ENCODE results near the gene LMBR1. TPM values are rescaled to one million over a fixed set of nuclear protein-coding genes. Genes with fewer than 3 reads are reported as not detected.
"Not testable (repeated sequence)": the region's sequence is repeated elsewhere in the genome, so short reads cannot be mapped to it uniquely, and the experiment has no call there.

LMBR1 gene
- polyA plus RNA-seq, 3 donors from 2014 or later: 20.2 to 34.3 (median 23.3) TPM

- Mint-ChIP-seq H3K9me3 (peaks cover 17 to 54% (median 32%) of the 10 kb centered on the region in 6 donors), H3K36me3 (peaks cover 53 to 60% (median 59%) of the 10 kb centered on the region in 3 donors)
- H3K4me3 Mint-ChIP-seq; DNase-seq; H3K4me1 Mint-ChIP-seq; H3K27ac Mint-ChIP-seq; H3K27me3 Mint-ChIP-seq (ENCODE audit: low read depth in 3 of 3): not testable (repeated sequence)
Observed at GRCh38 chr7:156697283-156697682, 195.7 kb downstream of the LMBR1 start.

DNA sequence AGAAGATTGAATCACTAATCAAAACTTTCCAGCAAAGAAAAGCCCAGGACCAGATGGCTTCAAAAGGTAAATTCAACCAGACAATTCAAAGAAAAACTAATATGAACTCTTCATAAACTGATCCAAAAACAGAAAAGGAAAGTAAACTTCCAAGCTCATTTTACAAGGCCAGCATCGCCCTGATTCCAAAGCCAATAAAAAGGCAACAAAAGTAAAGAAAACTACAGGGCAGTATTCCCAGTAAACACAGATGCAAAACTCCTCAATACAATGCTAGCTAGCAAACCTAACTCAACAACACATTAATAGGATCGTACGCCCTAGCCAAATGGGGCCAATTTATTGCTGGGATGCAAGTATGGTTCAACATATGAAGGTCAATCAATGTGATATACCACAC is 199.4 kb downstream of the LMBR1 start:
- H3K36me3 Mint-ChIP-seq: peaks cover 38 to 43% (median 38%) of the 10 kb centered on the region in 3 donors
- H3K4me3 Mint-ChIP-seq: no peak overlapping the region
- peaks cover 0 to 3% (median 1%) of the 10 kb centered on the region in 3 donors for H3K27me3 Mint-ChIP-seq (ENCODE audit: low read depth in 3 of 3)
- peaks cover 13 to 42% (median 28%) of the 10 kb centered on the region in 6 donors for H3K9me3 Mint-ChIP-seq
- H3K4me1 Mint-ChIP-seq: no peaks in the 10 kb centered on the region
- peak overlapping the region in 1 of 6 donors; percentile 19 for H3K27ac Mint-ChIP-seq
- DNase-seq: no peak

- Mint-ChIP-seq H3K4me1 (no peaks in the 10 kb centered on the region), H3K9me3 (peaks cover 13 to 38% (median 22%) of the 10 kb centered on the region in 6 donors), H3K27ac (no peak overlapping the region), H3K4me3 (no peak overlapping the region), H3K27me3 (ENCODE audit: low read depth in 3 of 3) (peaks cover 0 to 3% (median 0%) of the 10 kb centered on the region in 3 donors), H3K36me3 (peaks cover 35 to 42% (median 36%) of the 10 kb centered on the region in 3 donors)
- DNase-seq: no peak
Observed at GRCh38 chr7:156692849-156693248, 200.1 kb downstream of the LMBR1 start.

DNA sequence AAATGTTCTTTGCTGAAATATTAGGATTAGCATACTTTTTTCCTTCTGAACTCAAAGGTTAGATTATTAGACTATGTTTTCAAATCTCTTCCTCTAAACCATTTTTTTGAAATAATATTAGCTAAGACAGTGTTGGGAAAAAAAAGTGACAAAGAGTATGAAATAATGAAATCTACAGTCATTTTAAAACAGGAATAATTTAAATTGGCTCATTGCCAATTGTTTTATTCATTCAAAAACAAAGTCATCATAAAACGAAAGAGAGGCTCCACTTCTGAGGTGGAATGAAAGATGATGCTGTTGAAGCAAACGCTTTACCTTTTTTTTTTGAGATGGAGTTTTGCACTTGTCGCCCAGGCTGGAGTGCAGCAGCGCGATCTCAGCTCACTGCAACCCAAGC is 201.2 kb downstream of the LMBR1 start:
- DNase-seq: no peak
- Mint-ChIP-seq H3K9me3 (peaks cover 7 to 27% (median 12%) of the 10 kb centered on the region in 6 donors), H3K4me1 (no peaks in the 10 kb centered on the region), H3K27me3 (ENCODE audit: low read depth in 3 of 3) (peaks cover 0 to 3% (median 0%) of the 10 kb centered on the region in 3 donors), H3K27ac (no peak overlapping the region), H3K36me3 (peaks cover 27 to 32% (median 30%) of the 10 kb centered on the region in 3 donors), H3K4me3 (no peak overlapping the region)

DNA sequence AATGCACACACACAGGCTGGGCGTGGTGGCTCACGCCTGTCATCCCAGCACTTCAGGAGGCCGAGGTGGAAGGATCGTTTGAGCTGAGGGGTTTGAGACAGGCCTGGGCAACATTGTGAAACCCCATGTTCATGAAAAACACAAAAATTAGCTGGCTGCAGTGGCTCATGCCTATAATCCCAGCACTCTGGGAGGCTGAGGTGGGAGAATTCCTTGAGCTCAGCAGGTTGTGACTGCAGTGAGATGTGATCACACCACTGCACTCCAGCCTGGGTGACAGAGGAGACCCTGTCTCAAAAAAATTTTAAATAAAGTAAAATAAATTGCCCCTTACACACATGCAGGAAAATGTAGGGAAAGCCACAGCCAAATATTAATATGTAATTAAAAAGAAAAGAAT is 208.3 kb downstream of the LMBR1 start:
- peaks cover 0 to 26% (median 5%) of the 10 kb centered on the region in 3 donors for H3K36me3 Mint-ChIP-seq
- peaks cover 0 to 2% (median 0%) of the 10 kb centered on the region in 3 donors for H3K27me3 Mint-ChIP-seq (ENCODE audit: low read depth in 3 of 3)
- DNase-seq: no peak
- no peaks in the 10 kb centered on the region for H3K9me3 Mint-ChIP-seq
- no peaks in the 10 kb centered on the region for H3K4me1 Mint-ChIP-seq
- no peak overlapping the region for H3K4me3 Mint-ChIP-seq
- no peak overlapping the region for H3K27ac Mint-ChIP-seq

- H3K36me3 Mint-ChIP-seq: peaks cover 0 to 29% (median 5%) of the 10 kb centered on the region in 3 donors
- no peak overlapping the region for H3K27ac Mint-ChIP-seq
Observed at GRCh38 chr7:156684251-156684650, 208.7 kb downstream of the LMBR1 start.

DNA sequence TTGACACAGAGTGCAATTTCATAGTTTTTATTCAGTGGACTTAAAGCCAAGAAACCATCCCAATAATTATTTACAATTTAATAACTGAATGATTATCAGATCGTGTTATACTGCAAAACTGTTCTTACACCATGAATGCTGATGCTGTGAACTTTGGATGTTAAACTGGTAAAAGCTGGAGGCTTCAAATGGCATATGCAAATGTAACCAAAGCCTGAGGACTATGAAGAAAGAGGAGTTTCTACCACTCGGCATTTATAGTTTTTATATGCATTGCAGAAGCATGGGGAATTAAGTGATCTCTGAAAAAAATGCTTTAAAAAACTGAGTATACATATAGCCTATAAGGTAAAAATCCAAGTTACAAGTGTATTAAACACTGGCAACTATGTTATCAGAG is 210.1 kb downstream of the LMBR1 start:
- H3K4me1 Mint-ChIP-seq: no peaks in the 10 kb centered on the region
- H3K27ac Mint-ChIP-seq: no peak overlapping the region
- no peak for DNase-seq
- H3K4me3 Mint-ChIP-seq: no peak overlapping the region
- peaks cover 2 to 37% (median 5%) of the 10 kb centered on the region in 3 donors for H3K36me3 Mint-ChIP-seq
- H3K9me3 Mint-ChIP-seq: no peaks in the 10 kb centered on the region
- peaks cover 0 to 2% (median 0%) of the 10 kb centered on the region in 3 donors for H3K27me3 Mint-ChIP-seq (ENCODE audit: low read depth in 3 of 3)

More at GRCh38 chr7:156684251-156684650, 208.7 kb downstream of the LMBR1 start:
- Mint-ChIP-seq H3K4me3 (no peak overlapping the region), H3K9me3 (no peaks in the 10 kb centered on the region), H3K4me1 (no peaks in the 10 kb centered on the region), H3K27me3 (ENCODE audit: low read depth in 3 of 3) (peaks cover 0 to 2% (median 0%) of the 10 kb centered on the region in 3 donors)
- DNase-seq: no peak

GRCh38 chr7:156680281-156680680 is 212.7 kb downstream of the LMBR1 start:
- Mint-ChIP-seq H3K36me3 (peaks cover 11 to 51% (median 15%) of the 10 kb centered on the region in 3 donors), H3K27me3 (ENCODE audit: low read depth in 3 of 3) (peaks cover 0 to 2% (median 0%) of the 10 kb centered on the region in 3 donors), H3K4me1 (no peaks in the 10 kb centered on the region), H3K9me3 (no peaks in the 10 kb centered on the region), H3K4me3 (no peak overlapping the region), H3K27ac (peak overlapping the region in 1 of 6 donors; percentile 50)
- no peak for DNase-seq

DNA sequence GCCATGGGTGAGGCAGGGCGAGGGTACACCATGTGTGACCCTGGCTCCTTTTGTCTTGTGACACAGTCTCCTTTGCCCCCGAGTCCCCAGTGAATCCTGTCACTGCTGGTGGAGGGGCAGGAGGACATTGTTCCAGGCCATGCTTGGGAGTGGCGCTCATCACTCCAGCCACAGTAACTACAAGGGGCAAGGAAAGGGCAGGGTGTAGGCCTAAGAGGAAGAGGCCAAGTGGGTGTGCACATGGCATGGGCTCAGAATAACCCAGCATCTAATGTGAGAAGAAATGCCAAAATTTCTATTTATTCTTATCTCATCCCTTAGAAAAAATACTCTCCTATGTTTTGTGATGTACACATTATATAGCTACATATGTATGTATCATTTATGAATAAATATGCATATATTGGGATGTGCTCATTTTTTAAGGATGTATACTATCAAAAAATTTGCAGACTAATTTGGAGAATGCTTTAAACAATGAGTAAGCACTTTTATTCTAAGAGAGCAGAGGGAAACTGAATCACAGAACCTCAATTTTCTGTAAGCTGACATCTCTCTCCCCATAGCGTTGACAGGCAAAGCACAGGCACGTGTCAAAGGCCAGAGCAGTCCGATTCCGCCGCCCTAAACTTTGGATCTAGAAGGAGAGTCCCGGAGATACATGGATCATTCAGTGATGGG is 215.5 kb downstream of the LMBR1 start:
- Mint-ChIP-seq H3K4me3 (no peak overlapping the region), H3K27ac (no peak overlapping the region), H3K27me3 (ENCODE audit: low read depth in 3 of 3) (peaks cover 0 to 2% (median 0%) of the 10 kb centered on the region in 3 donors), H3K4me1 (no peaks in the 10 kb centered on the region), H3K36me3 (peaks cover 10 to 49% (median 15%) of the 10 kb centered on the region in 3 donors), H3K9me3 (no peaks in the 10 kb centered on the region)
- DNase-seq: no peak

GRCh38 chr7:156676263-156676662 is 216.7 kb downstream of the LMBR1 start:
- H3K36me3 Mint-ChIP-seq: peaks cover 10 to 45% (median 15%) of the 10 kb centered on the region in 3 donors
- no peak for DNase-seq
- H3K9me3 Mint-ChIP-seq: no peaks in the 10 kb centered on the region
- H3K27me3 Mint-ChIP-seq (ENCODE audit: low read depth in 3 of 3): peaks cover 0 to 2% (median 0%) of the 10 kb centered on the region in 3 donors
- H3K27ac Mint-ChIP-seq: no peak overlapping the region
- H3K4me1 Mint-ChIP-seq: no peaks in the 10 kb centered on the region
- no peak overlapping the region for H3K4me3 Mint-ChIP-seq

- Mint-ChIP-seq H3K9me3 (no peaks in the 10 kb centered on the region), H3K4me1 (no peaks in the 10 kb centered on the region), H3K27me3 (ENCODE audit: low read depth in 3 of 3) (peaks cover 0 to 2% (median 0%) of the 10 kb centered on the region in 3 donors), H3K36me3 (peaks cover 10 to 45% (median 19%) of the 10 kb centered on the region in 3 donors), H3K27ac (no peak overlapping the region), H3K4me3 (no peak overlapping the region)
- no peak for DNase-seq
Observed at GRCh38 chr7:156675721-156676120, 217.3 kb downstream of the LMBR1 start.

DNA sequence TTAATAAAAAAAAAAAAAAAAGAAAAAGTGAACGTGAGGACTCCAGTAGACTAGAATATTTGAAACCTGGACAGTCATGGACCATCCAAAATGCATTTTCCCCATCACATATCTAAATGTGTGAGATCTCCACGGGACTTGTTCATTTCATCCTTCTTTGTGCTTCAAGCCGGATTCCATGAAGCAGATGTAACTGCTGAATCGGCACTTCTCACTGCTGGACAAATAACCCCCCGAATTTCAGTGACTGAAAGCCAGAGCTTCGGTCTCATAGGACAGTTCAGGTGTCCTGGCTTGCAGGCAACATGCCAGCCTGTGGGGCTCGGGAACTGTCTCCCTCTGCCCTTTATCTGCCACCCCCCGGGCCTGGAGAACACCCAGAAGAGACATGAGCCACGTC is 219.1 kb downstream of the LMBR1 start:
- Mint-ChIP-seq H3K36me3 (peaks cover 10 to 41% (median 19%) of the 10 kb centered on the region in 3 donors), H3K27me3 (ENCODE audit: low read depth in 3 of 3) (no peaks in the 10 kb centered on the region), H3K27ac (no peak overlapping the region), H3K4me3 (no peak overlapping the region), H3K9me3 (no peaks in the 10 kb centered on the region), H3K4me1 (no peaks in the 10 kb centered on the region)
- DNase-seq: no peak

- Mint-ChIP-seq H3K27ac (no peak overlapping the region), H3K36me3 (peaks cover 10 to 36% (median 19%) of the 10 kb centered on the region in 3 donors), H3K4me3 (no peak overlapping the region), H3K4me1 (no peaks in the 10 kb centered on the region), H3K9me3 (no peaks in the 10 kb centered on the region), H3K27me3 (ENCODE audit: low read depth in 3 of 3) (no peaks in the 10 kb centered on the region)
- DNase-seq: no peak
Observed at GRCh38 chr7:156673454-156673853, 219.5 kb downstream of the LMBR1 start.

DNA sequence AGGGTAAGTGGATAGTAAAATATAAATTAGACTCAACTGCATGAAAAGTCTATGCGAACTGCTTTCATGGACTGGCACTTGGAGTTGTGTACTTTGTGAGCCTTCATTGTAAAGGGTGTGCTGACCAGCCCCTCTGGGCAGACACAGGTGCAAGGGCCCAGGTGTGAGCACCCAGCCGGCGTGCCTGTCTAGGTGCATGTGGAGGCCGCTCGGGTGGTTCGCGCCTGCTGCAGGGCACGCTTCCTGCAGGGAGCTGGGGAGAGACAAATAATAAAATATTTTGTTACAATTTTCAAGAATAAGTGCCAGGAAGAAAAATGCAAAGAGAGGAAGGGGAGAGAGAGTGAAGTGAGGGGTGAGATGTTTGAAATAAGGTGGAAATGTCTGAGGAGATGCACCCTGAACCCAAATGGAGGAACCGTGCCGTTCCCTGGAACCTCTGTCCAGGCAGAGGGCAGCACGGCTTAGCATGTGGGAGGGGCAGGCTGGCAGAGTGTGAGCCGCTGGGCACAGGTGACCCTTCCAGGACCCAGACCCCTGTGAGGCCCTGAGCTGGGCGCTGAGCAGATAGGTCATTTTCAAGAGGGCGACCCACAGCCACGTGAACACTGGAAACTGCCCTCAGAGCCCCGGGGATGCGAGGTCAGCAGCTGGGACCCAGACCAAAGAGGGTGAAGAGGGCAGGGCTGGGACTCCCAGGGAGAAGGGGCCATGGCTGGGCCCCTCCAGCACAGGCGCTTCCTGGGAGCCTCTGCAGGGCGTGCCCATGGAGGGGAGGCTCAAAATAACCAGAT is 223.8 kb downstream of the LMBR1 start:
- H3K27me3 Mint-ChIP-seq (ENCODE audit: low read depth in 3 of 3): no peaks in the 10 kb centered on the region
- H3K4me3 Mint-ChIP-seq: no peak overlapping the region
- DNase-seq: no peak
- no peaks in the 10 kb centered on the region for H3K9me3 Mint-ChIP-seq
- H3K36me3 Mint-ChIP-seq: peaks cover 4 to 14% (median 4%) of the 10 kb centered on the region in 3 donors
- H3K4me1 Mint-ChIP-seq: no peaks in the 10 kb centered on the region
- no peak overlapping the region for H3K27ac Mint-ChIP-seq

All from immature natural killer cell (primary cell).